Measurements from ENCODE around the gene B4GALNT3. TPM values are rescaled to one million over a fixed set of nuclear protein-coding genes. Genes with fewer than 3 reads are reported as not detected.
A peak's percentile ranks its signal among the peaks of the same experiment; 100 is the strongest.

The B4GALNT3 gene
- total and polyA plus RNA-seq, 2 experiments from 2014 or later = 0.11 TPM; not detected in 1

- Histone ChIP-seq H3K9me2 (ENCODE audit: insufficient read depth) (no peaks in the 10 kb centered on the region), H4K20me1 (ENCODE audit: insufficient read depth) (no peaks in the 10 kb centered on the region), H3K4me2 (ENCODE audit: unreplicated experiment) (no peak overlapping the region), H3K4me3 (no peak overlapping the region), H3K27ac (no peak overlapping the region), H3K27me3 (replicated peaks; ENCODE audit: insufficient read depth) (peaks cover 9% of the 10 kb centered on the region; the same call in 1 of the 2 replicates), H3K36me3 (ENCODE audit: low read depth) (no peaks in the 10 kb centered on the region), H3K79me2 (ENCODE audit: insufficient read depth) (no peaks in the 10 kb centered on the region), H3K9me3 (ENCODE audit: low read depth) (no peaks in the 10 kb centered on the region), H3F3A (ENCODE audit: insufficient read depth) (no peaks in the 10 kb centered on the region), H3K9ac (no peak overlapping the region), H3K4me1 (ENCODE audit: insufficient read depth) (peaks cover 10% of the 10 kb centered on the region), H2AFZ (no peak overlapping the region)
- no peak for TF ChIP-seq EZH2 (IDR thresholded peaks at IDR 0.05; ENCODE audit: insufficient read depth, poor library complexity, severe bottlenecking)
- TF ChIP-seq EZH2phosphoT487 (IDR thresholded peaks at IDR 0.05; ENCODE audit: insufficient read depth, low read depth) = no peak
- in situ Hi-C loops (cut with MboI) = no loop called here
- DNase-seq = peak; percentile 16
- 27 to 30% methylated on average over 12 of the region's 12 CpGs for WGBS, 2 experiments (ENCODE audit: low coverage in 1 of 2, low lambda C conversion rate in 2 of 2, missing lambda C conversion rate in 2 of 2)
These were observed 50.5 kb downstream of the B4GALNT3 start for GRCh38 chr12:510071-510825.

- Histone ChIP-seq H3K36me3 (ENCODE audit: low read depth) (no peaks in the 10 kb centered on the region), H3K4me3 (no peak overlapping the region), H3K27ac (no peak overlapping the region), H3K9me3 (ENCODE audit: low read depth) (no peaks in the 10 kb centered on the region), H4K20me1 (ENCODE audit: insufficient read depth) (no peaks in the 10 kb centered on the region), H3K27me3 (replicated peaks; ENCODE audit: insufficient read depth) (peaks cover 17% of the 10 kb centered on the region), H3K9ac (no peak overlapping the region), H2AFZ (no peak overlapping the region), H3K9me2 (ENCODE audit: insufficient read depth) (no peaks in the 10 kb centered on the region), H3K4me2 (ENCODE audit: unreplicated experiment) (no peak overlapping the region), H3K79me2 (ENCODE audit: insufficient read depth) (no peaks in the 10 kb centered on the region), H3K4me1 (ENCODE audit: insufficient read depth) (peaks cover 10% of the 10 kb centered on the region), H3F3A (ENCODE audit: insufficient read depth) (no peaks in the 10 kb centered on the region)
- in situ Hi-C loops (cut with MboI) = no loop called here
- DNase-seq = no peak
- no peak for TF ChIP-seq EZH2 (IDR thresholded peaks at IDR 0.05; ENCODE audit: insufficient read depth, poor library complexity, severe bottlenecking)
- TF ChIP-seq EZH2phosphoT487 (IDR thresholded peaks at IDR 0.05; ENCODE audit: insufficient read depth, low read depth) = no peak
- 76 to 77% methylated on average over 4 to 6 of the region's 6 CpGs for whole genome bisulfite sequencing, 2 experiments (ENCODE audit: low coverage in 1 of 2, low lambda C conversion rate in 2 of 2, missing lambda C conversion rate in 2 of 2)
These were observed 53.2 kb downstream of the B4GALNT3 start for GRCh38 chr12:512933-513332.

GRCh38 chr12:513446-513845 lies 53.7 kb downstream of the B4GALNT3 start:
- Histone ChIP-seq H3F3A (ENCODE audit: insufficient read depth) (no peaks in the 10 kb centered on the region), H3K79me2 (ENCODE audit: insufficient read depth) (no peaks in the 10 kb centered on the region), H2AFZ (no peak overlapping the region), H3K9me2 (ENCODE audit: insufficient read depth) (no peaks in the 10 kb centered on the region), H3K4me1 (ENCODE audit: insufficient read depth) (peaks cover 10% of the 10 kb centered on the region), H3K9me3 (ENCODE audit: low read depth) (no peaks in the 10 kb centered on the region), H3K4me2 (ENCODE audit: unreplicated experiment) (no peak overlapping the region), H3K9ac (no peak overlapping the region), H4K20me1 (ENCODE audit: insufficient read depth) (no peaks in the 10 kb centered on the region), H3K36me3 (ENCODE audit: low read depth) (no peaks in the 10 kb centered on the region), H3K27ac (no peak overlapping the region), H3K27me3 (replicated peaks; ENCODE audit: insufficient read depth) (peaks cover 20% of the 10 kb centered on the region), H3K4me3 (no peak overlapping the region)
- in situ Hi-C loops (cut with MboI) = no loop called here
- WGBS, 2 experiments (ENCODE audit: low coverage in 1 of 2, low lambda C conversion rate in 2 of 2, missing lambda C conversion rate in 2 of 2) = 77 to 86% methylated on average over 7 of the region's 7 CpGs
- TF ChIP-seq EZH2 (IDR thresholded peaks at IDR 0.05; ENCODE audit: insufficient read depth, poor library complexity, severe bottlenecking) (no peak), EZH2phosphoT487 (IDR thresholded peaks at IDR 0.05; ENCODE audit: insufficient read depth, low read depth) (no peak)
- no peak for DNase-seq

GRCh38 chr12:517538-517937 lies 57.8 kb downstream of the B4GALNT3 start:
- WGBS, 2 experiments (ENCODE audit: low coverage in 1 of 2, low lambda C conversion rate in 2 of 2, missing lambda C conversion rate in 2 of 2) = 48 to 63% methylated on average over 3 of the region's 3 CpGs
- peak; percentile 31 for DNase-seq
- TF ChIP-seq EZH2phosphoT487 (IDR thresholded peaks at IDR 0.05; ENCODE audit: insufficient read depth, low read depth) (no peak), EZH2 (IDR thresholded peaks at IDR 0.05; ENCODE audit: insufficient read depth, poor library complexity, severe bottlenecking) (no peak)
- Histone ChIP-seq H3K4me2 (ENCODE audit: unreplicated experiment) (no peak overlapping the region), H3K27ac (no peak overlapping the region), H3K27me3 (replicated peaks; ENCODE audit: insufficient read depth) (peaks cover 40% of the 10 kb centered on the region), H3K4me3 (no peak overlapping the region), H3K9ac (no peak overlapping the region), H4K20me1 (ENCODE audit: insufficient read depth) (no peaks in the 10 kb centered on the region), H3K36me3 (ENCODE audit: low read depth) (no peaks in the 10 kb centered on the region), H3K9me3 (ENCODE audit: low read depth) (no peaks in the 10 kb centered on the region), H3K79me2 (ENCODE audit: insufficient read depth) (no peaks in the 10 kb centered on the region), H2AFZ (no peak overlapping the region), H3F3A (ENCODE audit: insufficient read depth) (no peaks in the 10 kb centered on the region), H3K4me1 (ENCODE audit: insufficient read depth) (no peaks in the 10 kb centered on the region), H3K9me2 (ENCODE audit: insufficient read depth) (no peaks in the 10 kb centered on the region)
- in situ Hi-C loops (cut with MboI) = no loop called here
